ENCODE data around the gene GORASP1. TPM values are rescaled to one million over a fixed set of nuclear protein-coding genes. Genes with fewer than 3 reads are reported as not detected.

Gene GORASP1
- polyA plus RNA-seq, 1 donor from 2014 or later = 55.6 TPM

- no peak overlapping the region for H3K27ac ChIP-seq (ENCODE audit: low read length)
- H3K36me3 ChIP-seq (ENCODE audit: insufficient read depth, low read length) = no peaks in the 10 kb centered on the region
- TF ChIP-seq, protein P1, sequence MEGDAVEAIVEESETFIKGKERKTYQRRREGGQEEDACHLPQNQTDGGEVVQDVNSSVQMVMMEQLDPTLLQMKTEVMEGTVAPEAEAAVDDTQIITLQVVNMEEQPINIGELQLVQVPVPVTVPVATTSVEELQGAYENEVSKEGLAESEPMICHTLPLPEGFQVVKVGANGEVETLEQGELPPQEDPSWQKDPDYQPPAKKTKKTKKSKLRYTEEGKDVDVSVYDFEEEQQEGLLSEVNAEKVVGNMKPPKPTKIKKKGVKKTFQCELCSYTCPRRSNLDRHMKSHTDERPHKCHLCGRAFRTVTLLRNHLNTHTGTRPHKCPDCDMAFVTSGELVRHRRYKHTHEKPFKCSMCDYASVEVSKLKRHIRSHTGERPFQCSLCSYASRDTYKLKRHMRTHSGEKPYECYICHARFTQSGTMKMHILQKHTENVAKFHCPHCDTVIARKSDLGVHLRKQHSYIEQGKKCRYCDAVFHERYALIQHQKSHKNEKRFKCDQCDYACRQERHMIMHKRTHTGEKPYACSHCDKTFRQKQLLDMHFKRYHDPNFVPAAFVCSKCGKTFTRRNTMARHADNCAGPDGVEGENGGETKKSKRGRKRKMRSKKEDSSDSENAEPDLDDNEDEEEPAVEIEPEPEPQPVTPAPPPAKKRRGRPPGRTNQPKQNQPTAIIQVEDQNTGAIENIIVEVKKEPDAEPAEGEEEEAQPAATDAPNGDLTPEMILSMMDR (IDR thresholded peaks at IDR 0.05; ENCODE audit: poor library complexity, severe bottlenecking) = no peak
- TF ChIP-seq RAD21 (conservative IDR thresholded peaks at IDR 0.05) = no peak
- TF ChIP-seq EZH2 (IDR thresholded peaks at IDR 0.05; ENCODE audit: borderline replicate concordance, insufficient read depth, low read length, poor library complexity, severe bottlenecking) = no peak
- TF ChIP-seq TAF1 (IDR thresholded peaks at IDR 0.05; ENCODE audit: low read depth) = no peak
- no peak for TF ChIP-seq EP300 (conservative IDR thresholded peaks at IDR 0.05; ENCODE audit: poor library complexity, severe bottlenecking)
- no peak for TF ChIP-seq MXI1 (conservative IDR thresholded peaks at IDR 0.05; ENCODE audit: poor library complexity, severe bottlenecking)
- TF ChIP-seq SMC3 (conservative IDR thresholded peaks at IDR 0.05; ENCODE audit: poor library complexity) = no peak
- TF ChIP-seq, protein P2, sequence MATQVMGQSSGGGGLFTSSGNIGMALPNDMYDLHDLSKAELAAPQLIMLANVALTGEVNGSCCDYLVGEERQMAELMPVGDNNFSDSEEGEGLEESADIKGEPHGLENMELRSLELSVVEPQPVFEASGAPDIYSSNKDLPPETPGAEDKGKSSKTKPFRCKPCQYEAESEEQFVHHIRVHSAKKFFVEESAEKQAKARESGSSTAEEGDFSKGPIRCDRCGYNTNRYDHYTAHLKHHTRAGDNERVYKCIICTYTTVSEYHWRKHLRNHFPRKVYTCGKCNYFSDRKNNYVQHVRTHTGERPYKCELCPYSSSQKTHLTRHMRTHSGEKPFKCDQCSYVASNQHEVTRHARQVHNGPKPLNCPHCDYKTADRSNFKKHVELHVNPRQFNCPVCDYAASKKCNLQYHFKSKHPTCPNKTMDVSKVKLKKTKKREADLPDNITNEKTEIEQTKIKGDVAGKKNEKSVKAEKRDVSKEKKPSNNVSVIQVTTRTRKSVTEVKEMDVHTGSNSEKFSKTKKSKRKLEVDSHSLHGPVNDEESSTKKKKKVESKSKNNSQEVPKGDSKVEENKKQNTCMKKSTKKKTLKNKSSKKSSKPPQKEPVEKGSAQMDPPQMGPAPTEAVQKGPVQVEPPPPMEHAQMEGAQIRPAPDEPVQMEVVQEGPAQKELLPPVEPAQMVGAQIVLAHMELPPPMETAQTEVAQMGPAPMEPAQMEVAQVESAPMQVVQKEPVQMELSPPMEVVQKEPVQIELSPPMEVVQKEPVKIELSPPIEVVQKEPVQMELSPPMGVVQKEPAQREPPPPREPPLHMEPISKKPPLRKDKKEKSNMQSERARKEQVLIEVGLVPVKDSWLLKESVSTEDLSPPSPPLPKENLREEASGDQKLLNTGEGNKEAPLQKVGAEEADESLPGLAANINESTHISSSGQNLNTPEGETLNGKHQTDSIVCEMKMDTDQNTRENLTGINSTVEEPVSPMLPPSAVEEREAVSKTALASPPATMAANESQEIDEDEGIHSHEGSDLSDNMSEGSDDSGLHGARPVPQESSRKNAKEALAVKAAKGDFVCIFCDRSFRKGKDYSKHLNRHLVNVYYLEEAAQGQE (IDR thresholded peaks at IDR 0.05; ENCODE audit: borderline replicate concordance) = no peak
- no peak for TF ChIP-seq POLR2AphosphoS5 (IDR thresholded peaks at IDR 0.05)
- H3K4me3 ChIP-seq (ENCODE audit: low read length) = no peak overlapping the region
- no peaks in the 10 kb centered on the region for H3K9me3 ChIP-seq (ENCODE audit: low read length)
- H3K27me3 ChIP-seq (ENCODE audit: insufficient read depth, low read depth, low read length) = no peaks in the 10 kb centered on the region
- H3F3A ChIP-seq (ENCODE audit: insufficient read depth, low read length, poor library complexity, severe bottlenecking) = no peaks in the 10 kb centered on the region
- no peaks in the 10 kb centered on the region for H3K9me2 ChIP-seq (ENCODE audit: insufficient read depth, low read length)
- H2AFZ ChIP-seq (ENCODE audit: low read depth, low read length) = no peak overlapping the region
- no peak overlapping the region for H3K9ac ChIP-seq (ENCODE audit: low read length)
- no peak overlapping the region for H3K4me2 ChIP-seq (ENCODE audit: low read length)
- no peaks in the 10 kb centered on the region for H3K79me2 ChIP-seq (replicated peaks; ENCODE audit: insufficient read depth, low read length)
- no peaks in the 10 kb centered on the region for H4K20me1 ChIP-seq (ENCODE audit: insufficient read depth)
Observed at GRCh38 chr3:39124876-39125840, 17.7 kb upstream of the GORASP1 start.

GRCh38 chr3:39122813-39123212, 15.4 kb upstream of the GORASP1 start:
- H3K9me2 ChIP-seq (ENCODE audit: insufficient read depth, low read length) = no peaks in the 10 kb centered on the region
- no peak overlapping the region for H3K9ac ChIP-seq (ENCODE audit: low read length)
- no peak overlapping the region for H2AFZ ChIP-seq (ENCODE audit: low read depth, low read length)
- H3K27me3 ChIP-seq (ENCODE audit: insufficient read depth, low read depth, low read length) = no peaks in the 10 kb centered on the region
- H3F3A ChIP-seq (ENCODE audit: insufficient read depth, low read length, poor library complexity, severe bottlenecking) = no peaks in the 10 kb centered on the region
- no peak overlapping the region for H3K4me3 ChIP-seq (ENCODE audit: low read length)
- TF ChIP-seq EP300 (conservative IDR thresholded peaks at IDR 0.05; ENCODE audit: poor library complexity, severe bottlenecking) = no peak
- H3K27ac ChIP-seq (ENCODE audit: low read length) = no peak overlapping the region
- H3K4me2 ChIP-seq (ENCODE audit: low read length) = no peak overlapping the region
- H3K36me3 ChIP-seq (ENCODE audit: insufficient read depth, low read length) = no peaks in the 10 kb centered on the region
- no peaks in the 10 kb centered on the region for H4K20me1 ChIP-seq (ENCODE audit: insufficient read depth)
- H3K79me2 ChIP-seq (replicated peaks; ENCODE audit: insufficient read depth, low read length) = no peaks in the 10 kb centered on the region
- no peaks in the 10 kb centered on the region for H3K9me3 ChIP-seq (ENCODE audit: low read length)
